HG03139 (cell line): ENCODE data around the gene MDFIC.
"Not testable (repeated sequence)": the region's sequence is repeated elsewhere in the genome, so short reads cannot be mapped to it uniquely, and the experiment has no call there.

Experiments
- ATAC-seq: cut with Tn5 transposase; IDR thresholded peaks from one replicate; pipeline ENCODE4 v1.9.1; 2021; ENCODE audit not compliant: unreplicated experiment

The MDFIC gene, protein sequence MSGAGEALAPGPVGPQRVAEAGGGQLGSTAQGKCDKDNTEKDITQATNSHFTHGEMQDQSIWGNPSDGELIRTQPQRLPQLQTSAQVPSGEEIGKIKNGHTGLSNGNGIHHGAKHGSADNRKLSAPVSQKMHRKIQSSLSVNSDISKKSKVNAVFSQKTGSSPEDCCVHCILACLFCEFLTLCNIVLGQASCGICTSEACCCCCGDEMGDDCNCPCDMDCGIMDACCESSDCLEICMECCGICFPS

DNA sequence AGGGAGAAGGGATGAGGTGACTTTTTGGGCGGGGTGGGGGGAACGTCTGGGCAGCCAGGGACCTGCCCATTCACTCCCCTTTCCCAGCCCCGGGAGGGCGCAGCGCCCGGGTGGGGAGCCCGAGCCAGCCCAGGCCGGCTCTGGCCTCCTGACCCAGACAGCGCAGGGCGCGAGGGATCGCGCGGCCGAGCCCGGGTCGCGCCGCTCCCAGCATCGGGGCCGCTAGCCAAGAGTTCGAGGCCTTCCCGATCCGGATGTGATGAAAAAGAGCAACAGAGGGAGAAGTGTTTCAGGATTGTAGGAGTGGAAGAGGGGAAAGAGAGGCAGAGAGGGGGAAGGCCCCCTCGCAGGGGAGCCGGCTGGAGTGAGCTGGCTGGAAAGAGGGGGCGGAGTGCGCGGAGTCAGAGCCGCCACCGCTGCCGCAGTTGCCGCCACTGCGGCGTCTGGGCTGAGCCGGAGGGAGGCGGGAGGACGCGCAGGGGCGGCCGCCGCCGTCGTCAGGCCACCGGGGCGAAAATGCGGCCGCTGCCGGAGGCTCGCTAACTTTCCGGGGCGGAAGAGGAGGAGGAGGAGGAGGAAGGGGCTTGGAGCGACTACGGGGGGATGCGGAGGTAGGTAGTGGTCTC lies at the start of gene MDFIC:
Gene MDFIC, plus strand, starts transcription at position 69 of the 626 bp plus-strand sequence. CDS start 940 bp downstream, outside the sequence.
- ATAC-seq = peak; percentile 39

GRCh38 chr7:114874170-114874569 lies 47.7 kb upstream of the MDFIC start:
- no peak for ATAC-seq

DNA sequence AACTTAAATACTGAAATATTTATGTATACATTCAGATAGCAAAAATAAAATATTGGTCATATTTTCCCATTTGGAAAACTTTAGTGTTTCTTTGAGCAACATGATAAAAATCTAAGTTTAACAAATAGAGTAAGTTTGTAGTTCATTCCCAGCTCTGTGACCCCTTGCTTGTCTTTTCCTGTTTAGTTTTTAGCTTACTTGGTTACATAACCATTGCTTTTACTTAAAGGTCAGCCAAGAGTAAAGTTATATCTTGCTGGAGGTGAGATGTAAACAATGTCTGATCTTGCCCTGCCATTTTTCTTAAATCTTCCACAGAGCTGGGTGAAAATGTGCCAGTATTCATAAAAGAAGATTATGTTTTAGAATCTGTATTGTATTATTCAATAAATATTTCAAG lies 46.7 kb upstream of the MDFIC start:
- ATAC-seq = no peak

GRCh38 chr7:114879554-114879953 lies 42.3 kb upstream of the MDFIC start:
- ATAC-seq = no peak

- no peak for ATAC-seq
These were observed 36.1 kb upstream of the MDFIC start for GRCh38 chr7:114885836-114886235.

DNA sequence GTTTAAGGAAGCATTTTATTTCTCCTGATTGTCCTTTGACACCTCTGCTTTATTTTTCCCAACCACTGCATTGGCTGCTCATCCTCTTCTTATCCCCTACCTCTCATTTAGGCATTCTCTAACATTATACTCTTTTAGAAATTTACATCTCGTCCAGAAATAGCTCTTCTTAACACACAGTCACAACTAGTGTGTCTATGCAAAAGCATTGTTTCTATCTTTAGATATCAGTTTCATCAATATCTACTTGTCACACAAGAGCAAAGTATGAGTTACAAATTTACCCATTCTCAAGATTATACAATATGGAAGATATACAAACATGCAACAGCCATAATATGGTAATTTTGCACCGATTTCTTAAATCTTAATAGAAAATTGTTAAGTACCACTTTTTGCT lies 35.7 kb upstream of the MDFIC start:
- no peak for ATAC-seq

GRCh38 chr7:114889116-114889515 lies 32.8 kb upstream of the MDFIC start:
- not testable (repeated sequence) for ATAC-seq

- ATAC-seq = no peak
These were observed 32.1 kb upstream of the MDFIC start for GRCh38 chr7:114889646-114890285.

GRCh38 chr7:114890561-114890960 lies 31.3 kb upstream of the MDFIC start:
- no peak for ATAC-seq

GRCh38 chr7:114900127-114900526 lies 21.8 kb upstream of the MDFIC start:
- ATAC-seq = no peak

DNA sequence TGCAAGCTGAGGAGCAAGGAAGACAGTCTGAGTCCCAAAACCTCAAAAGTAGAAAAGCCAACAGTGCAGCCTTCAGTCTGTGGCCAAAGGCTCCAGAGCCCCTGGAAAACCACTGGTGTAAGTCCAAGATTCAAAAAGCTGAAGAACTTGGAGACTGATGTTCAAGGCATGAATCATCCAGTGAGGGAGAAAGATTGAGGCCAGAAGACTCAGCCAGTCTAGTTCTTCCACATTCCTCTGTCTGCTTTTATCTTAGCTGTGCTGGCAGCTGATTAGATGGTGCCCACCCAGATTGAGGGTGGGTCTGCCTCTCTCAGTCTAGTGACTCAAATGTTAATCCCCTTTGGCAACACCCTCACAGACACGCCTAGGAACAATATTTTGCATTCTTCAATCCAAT lies 20.1 kb upstream of the MDFIC start:
- no peak for ATAC-seq

DNA sequence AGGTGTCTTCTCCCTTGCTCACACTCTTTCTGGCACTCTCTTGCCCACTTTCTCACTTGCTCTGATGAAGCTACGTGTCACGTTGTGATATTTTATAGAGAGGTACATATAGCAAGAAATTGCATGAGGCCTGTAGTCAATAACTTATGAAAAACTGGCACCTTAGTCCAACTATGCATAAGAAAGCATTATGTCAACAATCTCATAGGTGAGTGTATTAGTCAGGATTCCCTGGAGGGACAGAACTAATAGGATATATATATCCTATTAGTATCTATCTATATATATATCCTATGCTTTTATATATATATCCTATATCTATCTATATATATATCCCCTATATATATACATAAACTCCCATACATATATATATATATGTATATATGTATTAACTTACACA lies 18.8 kb upstream of the MDFIC start:
- ATAC-seq = no peak

DNA sequence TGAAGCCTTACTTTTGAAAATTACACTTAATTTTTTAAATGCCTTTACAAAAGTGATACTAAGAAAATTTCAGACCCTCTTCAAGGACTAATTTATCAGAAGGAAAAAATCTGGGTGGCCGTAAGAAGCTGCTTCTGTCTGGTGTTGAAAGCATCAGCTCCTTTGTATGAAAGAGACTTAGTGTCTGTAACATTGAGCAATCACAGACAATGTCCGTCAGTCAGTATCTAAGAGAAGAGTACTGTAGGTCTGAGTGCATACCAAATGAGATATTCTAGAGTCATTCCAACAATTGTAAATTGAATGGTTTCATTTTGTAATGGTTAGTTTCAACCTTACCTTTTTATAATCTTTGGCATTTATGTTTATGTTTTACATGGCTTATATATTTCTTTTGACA lies 11.1 kb upstream of the MDFIC start:
- no peak for ATAC-seq

DNA sequence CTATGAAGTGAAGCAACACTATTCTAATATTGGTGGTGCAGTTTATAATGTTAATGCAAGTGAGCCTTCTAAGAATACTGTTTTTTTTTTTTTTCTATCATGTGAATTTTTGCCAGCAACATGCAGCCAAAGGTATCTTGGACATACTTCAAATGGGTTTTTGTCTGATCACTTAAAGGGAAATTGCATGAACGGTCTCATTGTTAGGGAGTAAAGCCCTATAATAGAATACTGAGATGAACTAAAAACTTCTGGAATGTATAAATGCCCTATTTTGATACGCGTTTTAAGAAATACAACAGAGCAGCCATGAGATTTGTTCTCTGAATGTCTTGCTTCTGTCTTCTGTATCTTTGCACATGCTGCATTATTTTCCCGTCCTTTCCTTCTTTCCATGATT lies 10.5 kb upstream of the MDFIC start:
- ATAC-seq = no peak

DNA sequence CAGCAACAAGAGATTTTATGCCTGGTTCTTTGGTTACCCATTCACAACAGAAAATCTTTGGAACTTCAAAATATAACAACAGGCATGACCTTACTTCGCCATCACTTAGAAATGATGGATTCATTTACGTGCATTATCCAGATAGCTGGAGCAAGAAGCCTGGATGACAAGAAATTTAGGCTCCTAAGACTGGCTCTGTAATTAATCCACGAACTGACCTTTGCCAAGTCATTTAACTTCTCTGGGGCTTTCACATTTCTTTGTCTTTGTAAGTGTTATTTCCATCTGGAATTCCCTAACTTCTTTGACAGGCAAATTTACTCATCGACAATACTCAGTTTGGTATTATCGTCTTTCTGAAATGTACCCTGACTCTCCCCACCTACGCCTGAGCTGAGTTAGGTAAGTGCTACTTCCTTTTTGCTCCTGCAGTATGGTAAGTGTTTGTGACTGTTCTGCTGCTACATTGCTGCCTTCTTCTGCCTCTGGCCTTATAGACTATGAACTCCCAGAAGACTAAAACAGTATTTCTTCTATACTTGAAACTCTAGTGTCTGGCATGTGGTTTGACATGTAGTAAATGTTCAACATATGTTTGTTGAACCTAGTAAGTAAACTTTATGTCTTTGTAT lies 5.5 kb upstream of the MDFIC start:
- peak; percentile 90 for ATAC-seq

DNA sequence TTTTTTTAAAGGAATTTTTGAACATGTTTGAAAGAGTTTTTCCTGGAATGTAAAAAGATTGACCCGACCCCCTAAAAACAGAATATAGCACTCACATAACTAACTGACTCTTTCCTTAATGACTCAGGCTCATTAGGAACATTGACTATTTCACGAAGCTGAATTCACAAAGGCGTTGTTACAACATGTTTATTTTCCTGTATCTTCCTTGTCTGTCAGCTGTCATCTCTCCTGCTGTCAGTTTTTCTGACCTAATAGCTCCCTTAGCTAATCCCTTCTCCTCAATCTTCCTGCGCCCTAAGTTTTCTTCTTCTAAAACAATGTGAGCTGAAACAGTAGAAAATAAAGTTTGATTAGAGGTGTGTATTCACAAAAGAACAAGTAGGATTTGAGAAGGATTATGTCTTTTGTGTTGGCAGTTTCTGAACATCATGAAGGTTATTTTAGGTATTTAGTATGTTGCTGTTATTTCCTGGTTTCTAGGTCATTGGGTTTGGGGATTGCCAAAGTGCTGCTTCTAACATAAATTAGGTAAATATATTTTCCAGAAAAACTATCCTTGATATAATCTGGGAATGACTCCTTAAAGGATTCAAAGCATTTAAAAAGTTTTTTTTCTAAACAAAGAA lies 4.6 kb upstream of the MDFIC start:
- no peak for ATAC-seq

GRCh38 chr7:114919587-114919986 lies 2.3 kb upstream of the MDFIC start:
- ATAC-seq = no peak

GRCh38 chr7:114921631-114922025 lies 266 bp upstream of the MDFIC start:
- no peak for ATAC-seq

DNA sequence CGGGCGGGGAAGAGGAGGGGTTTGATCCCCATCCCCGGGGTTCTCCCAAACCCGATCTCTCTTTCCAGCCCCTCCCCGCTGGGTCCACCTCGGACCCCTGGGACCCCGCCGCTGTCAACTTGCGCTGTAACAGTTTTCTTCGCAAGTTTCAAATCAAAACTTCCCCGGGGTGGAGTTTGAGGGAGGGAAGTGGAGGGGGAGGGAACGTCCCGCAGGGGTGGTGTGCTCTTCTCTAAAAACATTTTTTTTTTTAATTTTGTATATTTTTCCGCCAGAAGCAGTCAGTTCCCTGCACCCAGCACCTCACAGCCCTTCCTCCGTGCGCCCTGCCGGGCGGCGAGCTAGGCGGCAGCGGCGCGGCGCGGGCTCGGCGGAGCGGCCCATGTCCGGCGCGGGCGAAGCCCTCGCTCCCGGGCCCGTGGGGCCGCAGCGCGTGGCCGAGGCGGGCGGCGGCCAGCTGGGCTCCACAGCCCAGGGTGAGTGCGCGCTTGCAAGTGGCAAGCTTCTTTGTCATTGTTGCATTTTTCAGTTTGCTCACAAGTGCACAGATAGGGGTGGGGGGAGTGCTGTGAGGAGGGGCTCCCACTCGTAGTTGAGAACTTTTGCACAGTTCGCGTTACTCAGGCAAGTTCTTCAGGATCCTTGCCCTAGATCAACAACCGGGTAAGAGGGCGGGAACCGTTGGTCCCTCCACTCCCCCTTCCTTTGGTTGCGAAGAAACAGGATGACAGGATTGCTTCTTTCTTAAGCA lies 933 bp downstream of the MDFIC start:
- peak; percentile 31 for ATAC-seq

DNA sequence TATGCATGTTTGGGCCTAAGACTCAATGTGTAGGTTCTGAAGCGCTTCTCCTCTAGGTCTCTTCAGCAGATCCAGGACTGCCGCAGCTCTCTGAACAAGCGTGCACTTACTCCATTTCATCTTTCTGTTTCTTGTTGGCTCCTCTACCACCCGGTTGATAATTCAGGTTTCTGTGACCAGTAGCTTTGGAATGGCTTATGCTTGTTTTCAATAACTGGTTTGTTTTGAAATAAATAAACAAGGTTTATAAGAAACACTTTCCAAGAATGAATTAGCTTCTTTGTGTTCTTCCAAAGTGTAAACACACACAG lies 1.5 kb downstream of the MDFIC start:
- ATAC-seq = no peak
